Neural cell (in vitro differentiated cells): ENCODE measurements around the gene MYO18B. TPM values are rescaled to one million over a fixed set of nuclear protein-coding genes. Genes with fewer than 3 reads are reported as not detected.

Experiments
- H2AFZ ChIP-seq: fragments of 200-600, 300-800 bp; sonication (generic), shearing (Covaris generic); 2 replicates; pipeline ENCODE4 v1.6.0; 2014; ENCODE audit warnings: low read depth, mild to moderate bottlenecking, antibody characterized with exemption, low read length, moderate library complexity
- H3F3A ChIP-seq: fragments of 200-600 bp; shearing (Covaris generic); 2 replicates; pipeline ENCODE4 v1.6.1; 2016; ENCODE audit warnings: mild to moderate bottlenecking, moderate library complexity, mixed read lengths, antibody characterized with exemption, low read length; ENCODE audit not compliant: insufficient read depth, poor library complexity, severe bottlenecking
- H3K27ac ChIP-seq: fragments of 200-600, 300-800 bp; sonication (generic), shearing (Covaris generic); 2 replicates; pipeline ENCODE4 v1.5.1; 2014; ENCODE audit warnings: mild to moderate bottlenecking, low read length, moderate library complexity
- H3K27me3 ChIP-seq: fragments of 300-800, 200-600 bp; sonication (generic), shearing (Covaris generic); 2 replicates; pipeline ENCODE4 v1.6.0; 2014; ENCODE audit warnings: mild to moderate bottlenecking, low read depth, low read length, moderate library complexity; ENCODE audit not compliant: insufficient read depth
- H3K36me3 ChIP-seq: fragments of 300-800, 200-600 bp; sonication (generic), shearing (Covaris generic); 2 replicates; pipeline ENCODE4 v1.5.1; 2014; ENCODE audit warnings: mild to moderate bottlenecking, antibody characterized with exemption, low read length, moderate library complexity; ENCODE audit not compliant: insufficient read depth
- H3K4me2 ChIP-seq: fragments of 300-800, 200-600 bp; sonication (generic), shearing (Covaris generic); 2 replicates; pipeline ENCODE4 v1.6.0; 2014; ENCODE audit warnings: mild to moderate bottlenecking, low read length
- H3K4me3 ChIP-seq: fragments of 300-800, 200-600 bp; sonication (generic), shearing (Covaris generic); 2 replicates; pipeline ENCODE4 v1.5.1; 2014; ENCODE audit warnings: mild to moderate bottlenecking, low read length, moderate library complexity
- H3K79me2 ChIP-seq: fragments of 200-600 bp; shearing (Covaris generic); replicated peaks from 2 replicates; pipeline ENCODE4 v1.6.0; 2014; ENCODE audit warnings: mild to moderate bottlenecking, low read length, moderate library complexity; ENCODE audit not compliant: insufficient read depth
- H3K9ac ChIP-seq: fragments of 300-800, 200-600 bp; sonication (generic), shearing (Covaris generic); 2 replicates; pipeline ENCODE4 v1.6.1; 2016; ENCODE audit warnings: mild to moderate bottlenecking, low read length, mixed read lengths
- H3K9me2 ChIP-seq: fragments of 200-600 bp; shearing (Covaris generic); 2 replicates; pipeline ENCODE4 v1.6.1; 2016; ENCODE audit warnings: mild to moderate bottlenecking, low read length, mixed read lengths; ENCODE audit not compliant: insufficient read depth
- H3K9me3 ChIP-seq: fragments of 200-600, 300-800 bp; sonication (generic), shearing (Covaris generic); 2 replicates; pipeline ENCODE4 v1.6.1; 2016; ENCODE audit warnings: mild to moderate bottlenecking, mixed run types, low read length, moderate library complexity, mixed read lengths
- H4K20me1 ChIP-seq: fragments of 200-600 bp; shearing (Covaris generic); 2 replicates; pipeline ENCODE4 v1.6.1; 2016; ENCODE audit warnings: mild to moderate bottlenecking, mixed run types; ENCODE audit not compliant: insufficient read depth
- EP300 ChIP-seq: fragments of 450-650 bp; conservative IDR thresholded peaks from 2 replicates; pipeline ENCODE4 v1.6.1; 2014; ENCODE audit warnings: antibody characterized with exemption, mild to moderate bottlenecking, moderate library complexity; ENCODE audit not compliant: poor library complexity, severe bottlenecking
- EZH2 ChIP-seq: fragments of 200-600, 300-800 bp; shearing (Covaris generic), sonication (generic); IDR thresholded peaks from 2 replicates; pipeline ENCODE4 v1.6.1; 2014; ENCODE audit warnings: antibody characterized with exemption, low read length, borderline replicate concordance, mild to moderate bottlenecking; ENCODE audit not compliant: insufficient read depth, poor library complexity, severe bottlenecking
- MXI1 ChIP-seq: fragments of 450-650 bp; conservative IDR thresholded peaks from 2 replicates; pipeline ENCODE4 v1.6.1; 2014; ENCODE audit warnings: antibody characterized with exemption, mild to moderate bottlenecking; ENCODE audit not compliant: poor library complexity, severe bottlenecking
- POLR2AphosphoS5 ChIP-seq: IDR thresholded peaks from 2 replicates; pipeline ENCODE4 v1.6.1; 2012
- RAD21 ChIP-seq: fragments of 450-650 bp; conservative IDR thresholded peaks from 2 replicates; pipeline ENCODE4 v1.6.1; 2014; ENCODE audit warnings: antibody characterized with exemption, mild to moderate bottlenecking, moderate library complexity
- SMC3 ChIP-seq: fragments of 450-650 bp; conservative IDR thresholded peaks from 2 replicates; pipeline ENCODE4 v1.6.1; 2014; ENCODE audit warnings: antibody characterized with exemption, mild to moderate bottlenecking, moderate library complexity; ENCODE audit not compliant: poor library complexity
- TAF1 ChIP-seq: IDR thresholded peaks from 2 replicates; pipeline ENCODE4 v1.6.1; 2012; ENCODE audit warnings: low read depth
- polyA plus RNA-seq: library from polyadenylated mRNA; depleted of rRNA; stranded (reverse); fragments of >200 nt; gene quantifications from 2 replicates; pipeline ENCODE4 v1.2.3, GENCODE V29; 2014
- TF ChIP-seq, protein P1 (sequence below): fragments of 450-650 bp; IDR thresholded peaks from 2 replicates; pipeline ENCODE4 v1.5.1; 2014; ENCODE audit warnings: antibody characterized with exemption, mild to moderate bottlenecking, moderate library complexity; ENCODE audit not compliant: poor library complexity, severe bottlenecking
- TF ChIP-seq, protein P2 (sequence below): IDR thresholded peaks from 2 replicates; pipeline ENCODE4 v1.6.1; 2012; ENCODE audit warnings: borderline replicate concordance

Gene MYO18B
- polyA plus RNA-seq, 1 donor from 2014 or later, result 0.71 TPM

DNA sequence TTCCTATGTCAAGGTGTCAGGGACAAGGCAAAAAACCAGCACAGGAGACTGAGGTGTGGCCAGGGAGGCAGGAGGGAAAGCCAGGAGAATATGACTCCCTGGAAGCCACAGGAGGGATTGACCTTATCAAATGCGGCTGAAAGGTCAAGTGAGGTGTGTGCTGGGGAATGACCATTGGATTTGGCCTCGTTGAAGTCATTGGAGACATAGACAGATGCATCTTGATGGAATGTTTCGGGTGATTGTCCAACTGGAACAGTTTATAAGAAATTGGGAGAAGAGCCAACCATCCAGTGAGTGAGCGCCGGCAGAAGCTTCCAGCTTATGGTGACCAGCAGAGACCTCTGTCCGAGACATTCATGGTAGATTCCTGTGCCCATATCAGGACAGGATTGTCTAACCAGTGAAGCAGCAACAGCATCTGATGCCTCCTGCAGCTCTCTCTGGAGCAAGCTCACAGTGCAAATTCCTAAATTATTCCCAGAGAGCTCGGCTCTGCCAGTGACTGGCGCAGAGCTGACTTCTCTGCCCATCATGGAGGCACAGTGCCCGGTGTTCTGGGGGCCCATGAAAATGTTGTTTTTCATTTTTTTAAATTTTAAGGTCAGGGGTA, 95.4 kb downstream of the MYO18B start:
- Histone ChIP-seq H3K27me3 (no peaks in the 10 kb centered on the region), H3K36me3 (no peaks in the 10 kb centered on the region), H3K9ac (no peak overlapping the region), H3K27ac (no peak overlapping the region), H3F3A (no peaks in the 10 kb centered on the region), H2AFZ (no peak overlapping the region), H3K9me3 (no peaks in the 10 kb centered on the region), H3K9me2 (no peaks in the 10 kb centered on the region), H4K20me1 (no peaks in the 10 kb centered on the region), H3K79me2 (no peaks in the 10 kb centered on the region), H3K4me2 (no peak overlapping the region), H3K4me3 (no peak overlapping the region)
- TF ChIP-seq, protein P1, sequence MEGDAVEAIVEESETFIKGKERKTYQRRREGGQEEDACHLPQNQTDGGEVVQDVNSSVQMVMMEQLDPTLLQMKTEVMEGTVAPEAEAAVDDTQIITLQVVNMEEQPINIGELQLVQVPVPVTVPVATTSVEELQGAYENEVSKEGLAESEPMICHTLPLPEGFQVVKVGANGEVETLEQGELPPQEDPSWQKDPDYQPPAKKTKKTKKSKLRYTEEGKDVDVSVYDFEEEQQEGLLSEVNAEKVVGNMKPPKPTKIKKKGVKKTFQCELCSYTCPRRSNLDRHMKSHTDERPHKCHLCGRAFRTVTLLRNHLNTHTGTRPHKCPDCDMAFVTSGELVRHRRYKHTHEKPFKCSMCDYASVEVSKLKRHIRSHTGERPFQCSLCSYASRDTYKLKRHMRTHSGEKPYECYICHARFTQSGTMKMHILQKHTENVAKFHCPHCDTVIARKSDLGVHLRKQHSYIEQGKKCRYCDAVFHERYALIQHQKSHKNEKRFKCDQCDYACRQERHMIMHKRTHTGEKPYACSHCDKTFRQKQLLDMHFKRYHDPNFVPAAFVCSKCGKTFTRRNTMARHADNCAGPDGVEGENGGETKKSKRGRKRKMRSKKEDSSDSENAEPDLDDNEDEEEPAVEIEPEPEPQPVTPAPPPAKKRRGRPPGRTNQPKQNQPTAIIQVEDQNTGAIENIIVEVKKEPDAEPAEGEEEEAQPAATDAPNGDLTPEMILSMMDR, result no peak
- TF ChIP-seq RAD21 (no peak), TAF1 (no peak), SMC3 (no peak), EZH2 (no peak), MXI1 (no peak), POLR2AphosphoS5 (no peak), EP300 (no peak)
- TF ChIP-seq, protein P2, sequence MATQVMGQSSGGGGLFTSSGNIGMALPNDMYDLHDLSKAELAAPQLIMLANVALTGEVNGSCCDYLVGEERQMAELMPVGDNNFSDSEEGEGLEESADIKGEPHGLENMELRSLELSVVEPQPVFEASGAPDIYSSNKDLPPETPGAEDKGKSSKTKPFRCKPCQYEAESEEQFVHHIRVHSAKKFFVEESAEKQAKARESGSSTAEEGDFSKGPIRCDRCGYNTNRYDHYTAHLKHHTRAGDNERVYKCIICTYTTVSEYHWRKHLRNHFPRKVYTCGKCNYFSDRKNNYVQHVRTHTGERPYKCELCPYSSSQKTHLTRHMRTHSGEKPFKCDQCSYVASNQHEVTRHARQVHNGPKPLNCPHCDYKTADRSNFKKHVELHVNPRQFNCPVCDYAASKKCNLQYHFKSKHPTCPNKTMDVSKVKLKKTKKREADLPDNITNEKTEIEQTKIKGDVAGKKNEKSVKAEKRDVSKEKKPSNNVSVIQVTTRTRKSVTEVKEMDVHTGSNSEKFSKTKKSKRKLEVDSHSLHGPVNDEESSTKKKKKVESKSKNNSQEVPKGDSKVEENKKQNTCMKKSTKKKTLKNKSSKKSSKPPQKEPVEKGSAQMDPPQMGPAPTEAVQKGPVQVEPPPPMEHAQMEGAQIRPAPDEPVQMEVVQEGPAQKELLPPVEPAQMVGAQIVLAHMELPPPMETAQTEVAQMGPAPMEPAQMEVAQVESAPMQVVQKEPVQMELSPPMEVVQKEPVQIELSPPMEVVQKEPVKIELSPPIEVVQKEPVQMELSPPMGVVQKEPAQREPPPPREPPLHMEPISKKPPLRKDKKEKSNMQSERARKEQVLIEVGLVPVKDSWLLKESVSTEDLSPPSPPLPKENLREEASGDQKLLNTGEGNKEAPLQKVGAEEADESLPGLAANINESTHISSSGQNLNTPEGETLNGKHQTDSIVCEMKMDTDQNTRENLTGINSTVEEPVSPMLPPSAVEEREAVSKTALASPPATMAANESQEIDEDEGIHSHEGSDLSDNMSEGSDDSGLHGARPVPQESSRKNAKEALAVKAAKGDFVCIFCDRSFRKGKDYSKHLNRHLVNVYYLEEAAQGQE, result no peak

DNA sequence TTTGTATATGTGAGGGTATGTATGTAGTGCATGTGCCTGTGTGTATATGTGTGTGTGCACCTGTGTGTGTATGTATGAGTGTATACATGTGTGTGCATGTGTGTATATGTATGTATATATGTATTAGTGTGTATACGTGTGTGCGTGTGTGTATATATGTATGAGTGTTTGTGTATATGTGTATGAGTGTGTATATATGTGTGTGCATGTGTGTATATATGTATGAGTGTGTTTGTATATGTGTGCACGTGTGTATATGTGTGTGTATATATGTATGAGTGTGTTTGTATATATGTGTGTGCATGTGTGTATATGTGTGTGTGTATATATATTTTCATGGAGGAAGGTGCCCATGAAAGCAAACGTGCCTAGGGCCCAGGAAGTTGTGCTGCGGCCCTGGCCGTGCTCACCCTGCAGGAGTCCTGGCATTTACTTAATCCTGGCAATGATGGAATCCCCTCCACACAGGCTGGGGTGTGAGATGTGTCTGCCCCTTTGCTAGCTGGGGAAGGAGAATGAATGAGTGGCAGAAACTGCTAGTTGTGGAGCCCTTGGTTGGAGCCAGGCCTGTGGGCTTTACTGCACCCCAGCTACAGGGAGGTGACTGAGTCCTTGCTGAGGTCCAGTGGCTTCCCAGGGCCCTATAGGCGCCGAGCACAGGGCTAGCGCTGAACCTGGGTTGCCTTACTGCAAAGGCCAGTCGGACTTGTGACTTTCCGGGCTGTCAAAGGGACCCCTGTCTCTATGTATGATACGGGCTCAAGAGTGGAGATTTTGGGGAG, 97.2 kb downstream of the MYO18B start:
- H3K27ac ChIP-seq, result no peak overlapping the region
- no peaks in the 10 kb centered on the region for H3F3A ChIP-seq
- no peaks in the 10 kb centered on the region for H3K79me2 ChIP-seq
- H2AFZ ChIP-seq, result no peak overlapping the region
- no peak for TF ChIP-seq RAD21
- TF ChIP-seq SMC3, result no peak
- TF ChIP-seq, protein P1, result no peak
- no peak for TF ChIP-seq EP300
- TF ChIP-seq EZH2, result no peak
- TF ChIP-seq, protein P2, result no peak
- TF ChIP-seq MXI1, result no peak
- TF ChIP-seq POLR2AphosphoS5, result no peak
- no peak for TF ChIP-seq TAF1
- H3K9me3 ChIP-seq, result no peaks in the 10 kb centered on the region
- H3K4me2 ChIP-seq, result no peak overlapping the region
- no peaks in the 10 kb centered on the region for H4K20me1 ChIP-seq
- no peak overlapping the region for H3K4me3 ChIP-seq
- H3K27me3 ChIP-seq, result no peaks in the 10 kb centered on the region
- H3K36me3 ChIP-seq, result no peaks in the 10 kb centered on the region
- H3K9me2 ChIP-seq, result no peaks in the 10 kb centered on the region
- H3K9ac ChIP-seq, result no peak overlapping the region
